22Rv1 (cell line): ENCODE data around the gene NETO1.
A peak's percentile ranks its signal among the peaks of the same experiment; 100 is the strongest.

Source experiments
- CTCF ChIP-seq: fragments of 450-650 bp; IDR thresholded peaks from 2 replicates; pipeline ENCODE4 v1.5.1; 2017; ENCODE audit warnings: mild to moderate bottlenecking
- ZFX ChIP-seq: fragments of 450-650 bp; IDR thresholded peaks from 2 replicates; pipeline ENCODE4 v1.6.1; 2017; ENCODE audit warnings: antibody characterized with exemption, borderline replicate concordance

- TF ChIP-seq CTCF (peak; percentile 77), ZFX (no peak)
Observed at GRCh38 chr18:72762515-72763122, 105.2 kb downstream of the NETO1 start.
